Esophagus muscularis mucosa (tissue), 4 donors: ENCODE data around the gene RBM8A. TPM values are rescaled to one million over a fixed set of nuclear protein-coding genes. Genes with fewer than 3 reads are reported as not detected.
A peak's percentile ranks its signal among the peaks of the same experiment; 100 is the strongest.

Source experiments
- DNase-seq: peaks from one replicate; pipeline ENCODE4 v3.0.0-alpha.2; 2017; ENCODE audit errors: extremely low spot score
- H3K27ac ChIP-seq, 4 donors: fragments of 200-600 bp; sonication (generic); replicated peaks in 1 of 4; 1 replicate in 3 of 4; 2 replicates in 1 of 4; pipeline ENCODE4 v1.5.1; 2016 to 2019; ENCODE audit warnings: mild to moderate bottlenecking in 1 of 4
- H3K27me3 ChIP-seq, 4 donors: fragments of 200-600 bp; sonication (generic); one replicate each; pipeline versions ENCODE4 v1.5.1 to v1.6.0; 2016 to 2019
- H3K36me3 ChIP-seq, 4 donors: fragments of 200-600 bp; sonication (generic); one replicate each; pipeline ENCODE4 v1.5.1; 2016 to 2019
- H3K4me1 ChIP-seq, 4 donors: fragments of 200-600 bp; sonication (generic); one replicate each; pipeline ENCODE4 v1.5.1; 2016 to 2019
- H3K4me3 ChIP-seq, 4 donors: fragments of 200-600 bp; sonication (generic); 1 replicate in 2 of 4; 2 replicates in 2 of 4; pipeline ENCODE4 v1.5.1; 2016 to 2019; ENCODE audit warnings: mild to moderate bottlenecking in 4 of 4, moderate library complexity in 1 of 4
- H3K9me3 ChIP-seq, 4 donors: fragments of 200-600 bp; sonication (generic); 1 replicate in 3 of 4; 2 replicates in 1 of 4; pipeline ENCODE4 v1.5.1; 2016 to 2019
- EP300 ChIP-seq: sonication (generic); formaldehyde crosslinking; IDR thresholded peaks from one replicate; pipeline ENCODE4 v1.6.1; 2017; ENCODE audit warnings: antibody characterized with exemption
- POLR2A ChIP-seq: fragments of 450-650 bp; IDR thresholded peaks from one replicate; pipeline ENCODE4 v1.6.1; 2017; ENCODE audit warnings: antibody characterized with exemption, moderate library complexity, mild to moderate bottlenecking, low read depth
- POLR2AphosphoS5 ChIP-seq, 2 donors: sonication (generic); formaldehyde crosslinking; IDR thresholded peaks; one replicate each; pipeline ENCODE4 v1.6.1; 2017; ENCODE audit warnings: antibody characterized with exemption in 2 of 2
- WGBS: methylation state at CpG from one replicate; pipeline ENCODE4 v1.1.5; 2018; 5-methylcytosine and 5-hydroxymethylcytosine counted together
- intact Hi-C: fragments of 100-400 bp; cut with DNase I; formaldehyde crosslinking; loops from one replicate; pipeline ENCODE4 v1.15.1; 2023
- total RNA-seq, 4 donors: library from RNA; depleted of rRNA; stranded (reverse); fragments of >200 nt; gene quantifications; one replicate each; pipeline versions ENCODE4 v1.1.0 to v1.2.1, GENCODE V29; 2016
- TF ChIP-seq, protein P1 (sequence below), 3 experiments: fragments of 200-600 bp in 2 of 3; fragments of 450-650 bp in 1 of 3; sonication (generic) in 2 of 3; IDR thresholded peaks; one replicate each; pipeline ENCODE4 v1.5.1; 2017 to 2019; ENCODE audit warnings: antibody characterized with exemption in 3 of 3, mild to moderate bottlenecking in 2 of 3, moderate library complexity in 1 of 3

Gene RBM8A
- total RNA-seq, 4 donors from 2014 or later: 42.8 to 119 (median 69.7) TPM

DNA sequence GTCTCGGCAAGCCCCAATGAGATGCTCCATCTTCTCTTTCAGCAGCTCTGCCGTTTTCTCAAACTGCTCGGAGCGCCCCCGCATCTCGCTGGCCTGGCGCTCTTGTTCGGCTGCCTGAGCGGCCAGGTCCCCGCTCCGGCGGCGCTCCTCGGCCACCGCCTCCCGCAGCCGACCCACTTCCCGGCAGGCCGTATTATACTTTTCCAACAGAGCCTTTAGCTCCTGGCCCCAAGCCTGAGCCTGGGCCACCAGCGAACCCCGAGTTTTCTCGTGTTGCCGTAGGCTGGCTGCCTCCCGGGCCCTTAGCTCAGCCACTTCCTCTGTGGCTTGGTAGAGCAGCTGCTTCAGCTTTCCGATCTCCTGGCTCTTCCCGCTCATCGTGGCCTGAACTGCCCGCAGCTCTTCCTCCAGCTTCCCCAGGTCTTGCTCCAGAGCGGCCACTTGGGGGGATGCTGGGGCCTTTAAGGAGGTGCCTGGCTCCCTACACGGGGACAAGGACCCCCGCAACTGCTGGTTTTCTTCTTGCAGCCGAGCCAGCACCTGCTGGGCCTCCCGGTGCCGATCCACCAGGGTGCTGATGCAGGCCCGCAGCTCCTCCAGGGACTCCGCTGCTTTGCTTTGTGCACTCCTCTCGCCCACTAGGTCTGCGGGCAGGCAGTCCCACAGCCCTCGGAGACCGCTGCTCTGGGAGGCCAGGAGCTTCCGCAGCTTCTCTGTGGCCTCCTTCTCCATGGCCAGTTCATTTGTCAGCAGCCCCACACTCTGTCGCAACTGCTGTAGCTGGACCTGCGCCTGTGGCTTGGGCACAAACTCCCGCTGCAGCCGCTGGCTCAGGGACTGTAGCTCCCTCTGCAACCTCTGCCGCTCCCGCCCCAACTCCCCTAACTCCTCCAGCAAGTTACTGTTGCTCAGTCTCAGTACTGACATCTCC is 55.0 kb downstream of the RBM8A start:
- Histone ChIP-seq H3K4me1 (peaks cover 11 to 43% (median 32%) of the 10 kb centered on the region in 4 donors), H3K9me3 (no peaks in the 10 kb centered on the region), H3K27me3 (no peaks in the 10 kb centered on the region), H3K36me3 (peaks cover 0 to 6% (median 2%) of the 10 kb centered on the region in 4 donors), H3K4me3 (peak overlapping the region; percentile 57 to 66 (median 60)), H3K27ac (peak overlapping the region; percentile 80 to 91 (median 86))
- intact Hi-C loops: no loop called here
- WGBS: 13% methylated on average over 17 of the region's 47 CpGs
- DNase-seq: no peak
- TF ChIP-seq POLR2A (no peak), EP300 (no peak), POLR2AphosphoS5 (IDR thresholded peaks at IDR 0.05) (peak; percentile 24 to 39)
- TF ChIP-seq, protein P1, sequence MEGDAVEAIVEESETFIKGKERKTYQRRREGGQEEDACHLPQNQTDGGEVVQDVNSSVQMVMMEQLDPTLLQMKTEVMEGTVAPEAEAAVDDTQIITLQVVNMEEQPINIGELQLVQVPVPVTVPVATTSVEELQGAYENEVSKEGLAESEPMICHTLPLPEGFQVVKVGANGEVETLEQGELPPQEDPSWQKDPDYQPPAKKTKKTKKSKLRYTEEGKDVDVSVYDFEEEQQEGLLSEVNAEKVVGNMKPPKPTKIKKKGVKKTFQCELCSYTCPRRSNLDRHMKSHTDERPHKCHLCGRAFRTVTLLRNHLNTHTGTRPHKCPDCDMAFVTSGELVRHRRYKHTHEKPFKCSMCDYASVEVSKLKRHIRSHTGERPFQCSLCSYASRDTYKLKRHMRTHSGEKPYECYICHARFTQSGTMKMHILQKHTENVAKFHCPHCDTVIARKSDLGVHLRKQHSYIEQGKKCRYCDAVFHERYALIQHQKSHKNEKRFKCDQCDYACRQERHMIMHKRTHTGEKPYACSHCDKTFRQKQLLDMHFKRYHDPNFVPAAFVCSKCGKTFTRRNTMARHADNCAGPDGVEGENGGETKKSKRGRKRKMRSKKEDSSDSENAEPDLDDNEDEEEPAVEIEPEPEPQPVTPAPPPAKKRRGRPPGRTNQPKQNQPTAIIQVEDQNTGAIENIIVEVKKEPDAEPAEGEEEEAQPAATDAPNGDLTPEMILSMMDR (IDR thresholded peaks at IDR 0.05): no peak

Other genes with a start within 250 kb of the RBM8A start
- gene PDZK1, start 220.1 kb downstream of the RBM8A start, total RNA-seq: under 1 TPM in 1 of 4 donors, not detected in 3; 0.75 TPM
- gene CD160, start 208.0 kb downstream of the RBM8A start, total RNA-seq: under 1 TPM in 1 of 4 donors, not detected in 3; 0.26 TPM
- 10 to 100 TPM; 37.8 to 46.3 (median 40.3) TPM for gene RNF115, start 103.4 kb downstream of the RBM8A start, total RNA-seq
- 10 to 100 TPM; 22.3 to 34.1 (median 27.8) TPM for gene POLR3C, start 103.3 kb downstream of the RBM8A start, total RNA-seq
- 1 to 10 TPM; 1.2 to 3.6 (median 1.6) TPM for gene NUDT17, start 81.9 kb downstream of the RBM8A start, total RNA-seq
- gene PIAS3, start 68.4 kb downstream of the RBM8A start, total RNA-seq: 10 to 100 TPM; 11.9 to 25.3 (median 22.9) TPM
- 10 to 100 TPM in 2 of 4 donors, 1 to 10 TPM in 2; 4.0 to 11.1 (median 8.4) TPM for gene ANKRD35, start 41.6 kb downstream of the RBM8A start, total RNA-seq
- gene ITGA10, start 17.4 kb downstream of the RBM8A start, total RNA-seq: 1 to 10 TPM; 1.7 to 7.2 (median 3.8) TPM
- gene PEX11B, start 8.8 kb downstream of the RBM8A start, total RNA-seq: 10 to 100 TPM; 18.3 to 21.2 (median 20.0) TPM
- 10 to 100 TPM; 33.2 to 55.0 (median 41.7) TPM for gene LIX1L, start 30.5 kb upstream of the RBM8A start, total RNA-seq
- 1 to 10 TPM in 3 of 4 donors, under 1 TPM in 1; 0.66 to 1.7 (median 1.3) TPM for gene ANKRD34A, start 37.1 kb upstream of the RBM8A start, total RNA-seq
- 10 to 100 TPM; 29.0 to 41.5 (median 35.5) TPM for gene POLR3GL, start 37.2 kb upstream of the RBM8A start, total RNA-seq
- 1,000 to 10,000 TPM; 1,186 to 4,171 (median 2,482) TPM for gene TXNIP, start 69.1 kb upstream of the RBM8A start, total RNA-seq
- gene HJV, start 94.3 kb upstream of the RBM8A start, total RNA-seq: not detected
- 1 to 10 TPM in 2 of 4 donors, under 1 TPM in 2; 0.69 to 1.7 (median 1.1) TPM for gene NBPF10, start 217.3 kb upstream of the RBM8A start, total RNA-seq